Neuronal stem cell (in vitro differentiated cells): ENCODE data around the gene CCDC57.

Experiments
- DNase-seq: peaks from one replicate; pipeline ENCODE4 v3.0.0-alpha.2; 2013; ENCODE audit warnings: low spot score
- H2AFZ ChIP-seq: one replicate; pipeline ENCODE4 v1.6.1; 2013; ENCODE audit warnings: mild to moderate bottlenecking, low read length, inconsistent platforms
- H2AK5ac ChIP-seq: 2 replicates; pipeline ENCODE4 v1.6.1; 2013; ENCODE audit warnings: low read depth, mild to moderate bottlenecking, inconsistent platforms, low read length, moderate library complexity, mixed read lengths
- H2BK120ac ChIP-seq: 2 replicates; pipeline ENCODE4 v1.6.1; 2013; ENCODE audit warnings: low read depth, mild to moderate bottlenecking, inconsistent platforms, low read length, moderate library complexity, mixed read lengths
- H2BK12ac ChIP-seq: one replicate; pipeline ENCODE4 v1.6.1; 2013; ENCODE audit warnings: low read length, inconsistent platforms
- H2BK15ac ChIP-seq: 2 replicates; pipeline ENCODE4 v1.6.1; 2013; ENCODE audit warnings: mild to moderate bottlenecking, low read length, inconsistent platforms, mixed read lengths
- H2BK5ac ChIP-seq: one replicate; pipeline ENCODE4 v1.6.1; 2013; ENCODE audit warnings: inconsistent platforms, mild to moderate bottlenecking, low read length, moderate library complexity
- H3K14ac ChIP-seq: one replicate; pipeline ENCODE4 v1.6.1; 2013; ENCODE audit warnings: low read length, inconsistent platforms
- H3K18ac ChIP-seq: 2 replicates; pipeline ENCODE4 v1.6.1; 2013; ENCODE audit warnings: low read length, inconsistent platforms
- H3K23ac ChIP-seq: 2 replicates; pipeline ENCODE4 v1.6.1; 2013; ENCODE audit warnings: low read depth, mild to moderate bottlenecking, mixed read lengths, low read length, inconsistent platforms; ENCODE audit not compliant: poor library complexity
- H3K27ac ChIP-seq: replicated peaks from 3 replicates; pipeline ENCODE4 v1.5.1; 2013; ENCODE audit warnings: low read length, inconsistent platforms
- H3K27me3 ChIP-seq, 3 experiments: 2 replicates each; pipeline ENCODE4 v1.6.1; 2013; ENCODE audit warnings: low read length in 3 of 3, mild to moderate bottlenecking in 2 of 3, inconsistent platforms in 1 of 3, low read depth in 1 of 3, mixed read lengths in 1 of 3, moderate library complexity in 1 of 3; ENCODE audit not compliant: control insufficient read depth in 3 of 3, insufficient read depth in 3 of 3
- H3K36me3 ChIP-seq, 2 donors: replicated peaks in 1 of 2; 2 replicates each; pipeline ENCODE4 v1.6.1; 2013; ENCODE audit warnings: low read length in 2 of 2; ENCODE audit not compliant: control insufficient read depth in 2 of 2, insufficient read depth in 2 of 2
- H3K4ac ChIP-seq: 2 replicates; pipeline ENCODE4 v1.6.1; 2013; ENCODE audit warnings: inconsistent platforms, mild to moderate bottlenecking, low read length, moderate library complexity
- H3K4me1 ChIP-seq, 2 donors: 1 replicate in 1 of 2; 2 replicates in 1 of 2; pipeline ENCODE4 v1.6.1; 2013; ENCODE audit warnings: low read length in 2 of 2, low read depth in 1 of 2; ENCODE audit not compliant: control insufficient read depth in 2 of 2, insufficient read depth in 1 of 2
- H3K4me2 ChIP-seq: one replicate; pipeline ENCODE4 v1.6.1; 2013; ENCODE audit warnings: mild to moderate bottlenecking, low read length, inconsistent platforms; ENCODE audit not compliant: insufficient read depth, poor library complexity, severe bottlenecking
- H3K4me3 ChIP-seq, 2 donors: 2 replicates each; pipeline ENCODE4 v1.5.1; 2013; ENCODE audit warnings: low read length in 2 of 2, mild to moderate bottlenecking in 2 of 2, inconsistent platforms in 1 of 2, moderate library complexity in 1 of 2
- H3K79me1 ChIP-seq: one replicate; pipeline ENCODE4 v1.6.1; 2013; ENCODE audit warnings: low read depth, mild to moderate bottlenecking, inconsistent platforms, low read length, moderate library complexity
- H3K9ac ChIP-seq: one replicate; pipeline ENCODE4 v1.6.1; 2013; ENCODE audit warnings: mild to moderate bottlenecking, low read depth, low read length, inconsistent platforms; ENCODE audit not compliant: poor library complexity
- H3K9me3 ChIP-seq, 2 donors: replicated peaks in 1 of 2; 2 replicates each; pipeline versions ENCODE3 to v1.6.1; 2013; ENCODE audit warnings: low read length in 2 of 2, mild to moderate bottlenecking in 2 of 2, inconsistent platforms in 1 of 2, low read depth in 1 of 2, mixed read lengths in 1 of 2, moderate library complexity in 1 of 2; ENCODE audit not compliant: control insufficient read depth in 2 of 2, insufficient read depth in 1 of 2
- H4K8ac ChIP-seq: one replicate; pipeline ENCODE4 v1.6.1; 2013; ENCODE audit warnings: low read depth, mild to moderate bottlenecking, inconsistent platforms, low read length, moderate library complexity
- H4K91ac ChIP-seq: one replicate; pipeline ENCODE4 v1.6.1; 2013; ENCODE audit warnings: low read length, low read depth, mild to moderate bottlenecking, inconsistent platforms; ENCODE audit not compliant: poor library complexity
- WGBS, 2 donors: extraction: QIAGEN DNeasy Blood & Tissue Kit; methylation state at CpG; one replicate each; pipeline ENCODE4 v1.1.7; 2013; ENCODE audit warnings: missing lambda C conversion rate in 2 of 2, mixed read lengths in 1 of 2; ENCODE audit not compliant: insufficient read length in 2 of 2, insufficient replicate concordance in 1 of 2; ENCODE audit errors: extremely low coverage in 2 of 2; 5-methylcytosine and 5-hydroxymethylcytosine counted together

Gene CCDC57

DNA sequence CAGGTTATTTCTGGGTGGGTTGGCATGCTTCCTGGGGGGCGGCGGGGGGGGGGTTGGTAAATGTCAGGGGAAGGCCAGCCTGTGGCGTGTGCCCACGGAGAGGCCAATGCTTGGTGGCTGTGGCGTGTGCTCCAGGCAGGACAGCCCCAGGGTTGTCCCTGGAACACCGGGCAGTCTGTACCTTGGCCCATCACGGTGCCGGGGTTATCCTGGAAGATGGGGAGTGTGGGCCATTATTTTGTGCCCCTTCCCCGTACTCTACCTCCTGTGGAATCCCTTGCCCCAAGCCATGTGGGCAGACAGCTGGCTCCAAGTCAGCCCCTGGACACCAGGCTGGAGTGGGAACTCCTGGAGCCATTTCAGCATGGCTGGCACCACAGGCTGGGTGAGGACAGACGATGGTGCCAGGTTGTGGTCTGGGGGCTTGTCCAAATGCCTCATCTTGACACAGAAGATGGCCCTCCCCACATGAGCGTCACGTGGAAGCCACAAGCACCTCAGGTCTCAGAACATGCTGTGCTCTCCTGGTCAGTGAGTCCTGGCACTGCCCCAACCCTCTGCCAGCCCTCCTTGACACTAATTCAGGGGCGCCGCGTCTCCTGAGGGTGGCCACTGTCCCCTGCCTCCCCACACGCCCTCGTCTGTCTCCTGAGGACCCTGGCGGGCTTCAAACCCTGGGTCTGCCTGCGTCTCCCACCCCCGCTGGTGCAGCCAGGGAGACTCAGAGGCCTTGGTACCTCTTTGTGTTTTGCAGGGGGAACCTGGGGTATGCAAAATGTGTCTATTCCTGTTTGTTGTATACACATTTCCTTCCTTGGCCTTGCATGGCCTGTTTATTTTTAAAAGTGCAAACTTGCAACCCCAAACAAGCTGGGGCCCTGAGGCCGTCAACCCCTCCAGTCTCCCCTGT lies 20.5 kb upstream of the CCDC57 start:
- Histone ChIP-seq H3K27me3 (peaks cover 21 to 37% (median 25%) of the 10 kb centered on the region in 3 experiments), H3K79me1 (peaks cover 8% of the 10 kb centered on the region), H2BK12ac (no peak overlapping the region), H2BK120ac (no peak overlapping the region), H3K18ac (no peak overlapping the region), H4K91ac (no peak overlapping the region), H2BK15ac (peak overlapping the region; percentile 98), H3K27ac (no peak overlapping the region), H3K9ac (peak overlapping the region; percentile 55), H2AK5ac (peak overlapping the region; percentile 83), H3K4me2 (no peak overlapping the region), H3K4ac (no peak overlapping the region), H3K9me3 (peaks cover 0 to 3% of the 10 kb centered on the region in 2 donors), H3K4me1 (peaks cover 13 to 15% of the 10 kb centered on the region in 2 donors), H3K14ac (no peak overlapping the region), H2AFZ (no peak overlapping the region), H3K23ac (no peak overlapping the region), H3K36me3 (peaks cover under 1 to 7% of the 10 kb centered on the region in 2 donors), H4K8ac (no peak overlapping the region), H3K4me3 (no peak overlapping the region), H2BK5ac (no peak overlapping the region)
- DNase-seq: no peak
- no CpG with 5 or more reads among the region's 21 CpGs for WGBS, 2 donors

DNA sequence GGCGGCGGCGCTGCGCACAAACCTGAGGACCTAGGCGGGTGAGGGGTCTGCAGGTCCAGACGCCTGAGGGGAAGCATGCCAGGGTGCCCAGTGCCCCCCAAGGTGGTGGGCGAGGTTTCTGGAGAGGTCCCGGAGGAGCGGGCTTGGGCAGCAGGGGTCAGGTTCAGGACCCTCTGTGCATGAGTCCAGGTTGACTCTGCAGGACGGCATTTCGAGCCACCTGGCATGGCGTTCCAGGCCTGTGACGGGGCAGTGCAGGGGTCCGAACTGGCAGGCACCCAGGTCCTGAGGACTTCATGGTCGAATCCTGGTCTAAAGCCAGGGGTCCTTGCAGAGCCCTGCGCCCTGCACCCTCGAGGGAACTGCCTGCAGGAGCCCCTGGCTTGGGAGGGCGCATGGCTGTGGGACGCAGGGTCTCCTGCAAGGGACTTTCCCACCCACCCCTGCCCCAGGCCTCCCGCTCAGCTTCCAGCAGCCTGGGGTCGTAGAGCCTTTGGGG lies 19.7 kb upstream of the CCDC57 start:
- H3K9ac ChIP-seq: peak overlapping the region; percentile 81
- WGBS, 2 donors: no CpG with 5 or more reads among the region's 21 CpGs
- peaks cover 21 to 43% (median 33%) of the 10 kb centered on the region in 3 experiments for H3K27me3 ChIP-seq
- H3K18ac ChIP-seq: peak overlapping the region; percentile 98
- peak overlapping the region; percentile 73 for H3K23ac ChIP-seq
- H2BK120ac ChIP-seq: no peak overlapping the region
- peaks cover 0 to 3% of the 10 kb centered on the region in 2 donors for H3K9me3 ChIP-seq
- peaks cover 0 to 6% of the 10 kb centered on the region in 2 donors for H3K36me3 ChIP-seq
- peak overlapping the region; percentile 31 for H3K14ac ChIP-seq
- peak overlapping the region; percentile 91 for H3K4me2 ChIP-seq
- peak overlapping the region; percentile 92 for H2AFZ ChIP-seq
- no peak for DNase-seq
- no peak overlapping the region for H3K27ac ChIP-seq
- H3K4me3 ChIP-seq: peak overlapping the region in 1 of 2 donors; percentile 42
- H3K79me1 ChIP-seq: peaks cover 8% of the 10 kb centered on the region
- peak overlapping the region; percentile 42 for H2BK5ac ChIP-seq
- H4K91ac ChIP-seq: no peak overlapping the region
- H3K4me1 ChIP-seq: peaks cover 13 to 15% of the 10 kb centered on the region in 2 donors
- H2BK12ac ChIP-seq: no peak overlapping the region
- peak overlapping the region; percentile 26 for H3K4ac ChIP-seq
- H2BK15ac ChIP-seq: peak overlapping the region; percentile 98
- H2AK5ac ChIP-seq: peak overlapping the region; percentile 99
- no peak overlapping the region for H4K8ac ChIP-seq

GRCh38 chr17:82231562-82232321 lies 19.1 kb upstream of the CCDC57 start:
- Histone ChIP-seq H3K23ac (peak overlapping the region; percentile 16), H3K36me3 (peaks cover 0 to 2% of the 10 kb centered on the region in 2 donors), H2BK5ac (peak overlapping the region; percentile 42), H3K27me3 (peaks cover 21 to 50% (median 39%) of the 10 kb centered on the region in 3 experiments), H4K91ac (no peak overlapping the region), H3K18ac (peak overlapping the region; percentile 98), H2BK12ac (peak overlapping the region; percentile 22), H2BK120ac (peak overlapping the region; percentile 9), H2AK5ac (peak overlapping the region; percentile 99), H3K9me3 (peaks cover 0 to 3% of the 10 kb centered on the region in 2 donors), H3K27ac (no peak overlapping the region), H2BK15ac (peak overlapping the region; percentile 98), H4K8ac (no peak overlapping the region), H3K14ac (peak overlapping the region; percentile 71), H3K4me3 (peak overlapping the region; percentile 25 to 78), H3K9ac (peak overlapping the region; percentile 81), H3K4me1 (peaks cover 13 to 15% of the 10 kb centered on the region in 2 donors), H3K4ac (peak overlapping the region; percentile 84), H3K4me2 (peak overlapping the region; percentile 91), H2AFZ (peak overlapping the region; percentile 92), H3K79me1 (peaks cover 8% of the 10 kb centered on the region)
- no peak for DNase-seq
- WGBS, 2 donors: no CpG with 5 or more reads among the region's 42 CpGs
